H1 (cell line): ENCODE data around the gene DDX18. TPM values are rescaled to one million over a fixed set of nuclear protein-coding genes. Genes with fewer than 3 reads are reported as not detected.

Source experiments
- CTCF ChIA-PET: fragments of 300-600 bp; sonication (Branson Sonifier 250); formaldehyde crosslinking; loops from one replicate; lab custom pipeline; 2021; ENCODE audit not compliant: partially characterized antibody; lab: Charles Lee
- POLR2A ChIA-PET: fragments of 300-600 bp; sonication (Branson Sonifier 250); formaldehyde crosslinking; loops from one replicate; lab custom pipeline; 2021; ENCODE audit warnings: inconsistent platforms; ENCODE audit not compliant: partially characterized antibody; lab: Charles Lee
- DNase-seq, 2 experiments: peaks; one replicate each; pipeline versions ENCODE4 v3.0.0 to v3.0.0-alpha.2; 2010 to 2022; ENCODE audit warnings: low spot score in 2 of 2, low read depth in 1 of 2, mixed read lengths in 1 of 2
- FAIRE-seq: peaks from 2 replicates; lab custom pipeline; 2011; peaks lifted over from hg19 to GRCh38; lab: Jason Lieb, UNC
- H2AFZ ChIP-seq: 2 replicates; pipeline ENCODE4 v1.8.1; 2012; ENCODE audit warnings: low read length, inconsistent platforms
- H2AK5ac ChIP-seq: 2 replicates; pipeline ENCODE4 v1.6.1; 2013; ENCODE audit warnings: low read depth, low read length
- H2BK120ac ChIP-seq: replicated peaks from 2 replicates; pipeline ENCODE3; 2013; ENCODE audit warnings: low read depth, low read length, inconsistent platforms
- H2BK12ac ChIP-seq: 2 replicates; pipeline ENCODE4 v1.6.1; 2013; ENCODE audit warnings: low read depth, low read length
- H2BK15ac ChIP-seq: 2 replicates; pipeline ENCODE4 v1.6.1; 2013; ENCODE audit warnings: low read length
- H2BK20ac ChIP-seq: 2 replicates; pipeline ENCODE4 v1.6.1; 2013; ENCODE audit warnings: low read length
- H2BK5ac ChIP-seq: 2 replicates; pipeline ENCODE4 v1.6.1; 2013; ENCODE audit warnings: low read depth, low read length
- H3K14ac ChIP-seq: 2 replicates; pipeline ENCODE4 v1.6.1; 2013; ENCODE audit warnings: inconsistent platforms; ENCODE audit not compliant: insufficient read length
- H3K18ac ChIP-seq: 2 replicates; pipeline ENCODE4 v1.6.1; 2013; ENCODE audit warnings: low read length; ENCODE audit errors: extremely low read depth
- H3K23ac ChIP-seq: 2 replicates; pipeline ENCODE4 v1.6.1; 2013; ENCODE audit warnings: inconsistent platforms; ENCODE audit not compliant: insufficient read length
- H3K23me2 ChIP-seq: 2 replicates; pipeline ENCODE4 v1.6.1; 2013; ENCODE audit warnings: low read depth, low read length
- H3K27ac ChIP-seq: 2 replicates; pipeline ENCODE4 v1.6.1; 2011; ENCODE audit warnings: low read depth, low read length, inconsistent platforms
- H3K27me3 ChIP-seq, 4 experiments: replicated peaks in 1 of 4; 1 replicate in 1 of 4; 2 replicates in 3 of 4; pipeline versions ENCODE4 v1.6.1 to v1.8.1; 2011 to 2013; ENCODE audit warnings: low read length in 3 of 4, mild to moderate bottlenecking in 3 of 4, inconsistent platforms in 2 of 4, mixed read lengths in 2 of 4, moderate library complexity in 1 of 4; ENCODE audit not compliant: control insufficient read depth in 3 of 4, insufficient read depth in 3 of 4; ENCODE audit errors: extremely low read depth in 1 of 4
- H3K36me3 ChIP-seq, 4 experiments: 2 replicates each; pipeline versions ENCODE4 v1.6.1 to v1.8.1; 2011 to 2013; ENCODE audit warnings: mild to moderate bottlenecking in 4 of 4, low read length in 3 of 4, moderate library complexity in 2 of 4, control low read depth in 1 of 4, inconsistent platforms in 1 of 4; ENCODE audit not compliant: insufficient read depth in 4 of 4, control insufficient read depth in 2 of 4
- H3K4ac ChIP-seq: replicated peaks from 2 replicates; pipeline ENCODE3; 2013; ENCODE audit warnings: low read length, low read depth, mixed read lengths, inconsistent platforms; ENCODE audit not compliant: insufficient read length
- H3K4me1 ChIP-seq, 4 experiments: replicated peaks in 1 of 4; 1 replicate in 1 of 4; 2 replicates in 3 of 4; pipeline versions ENCODE4 v1.6.1 to v1.8.1; 2011 to 2013; ENCODE audit warnings: low read length in 3 of 4, inconsistent platforms in 2 of 4, mixed read lengths in 1 of 4; ENCODE audit not compliant: insufficient read depth in 4 of 4, control insufficient read depth in 3 of 4
- H3K4me2 ChIP-seq, 2 experiments: 2 replicates each; pipeline versions ENCODE4 v1.6.1 to v1.8.1; 2011 to 2013; ENCODE audit warnings: low read depth in 2 of 2, low read length in 2 of 2, control low read depth in 1 of 2, inconsistent platforms in 1 of 2, mild to moderate bottlenecking in 1 of 2; ENCODE audit not compliant: insufficient read depth in 1 of 2
- H3K4me3 ChIP-seq, 4 experiments: fragments of 200-600, 300-600 bp in 1 of 4; sonication (generic), shearing (Covaris generic), sonication (Bioruptor Twin) in 1 of 4; 2 replicates each; pipeline versions ENCODE4 v1.5.1 to v1.8.1; 2011 to 2016; ENCODE audit warnings: low read length in 4 of 4, low read depth in 3 of 4, control low read depth in 2 of 4, inconsistent platforms in 2 of 4, mild to moderate bottlenecking in 2 of 4, mixed read lengths in 1 of 4, moderate library complexity in 1 of 4; ENCODE audit not compliant: insufficient read depth in 2 of 4; ENCODE audit errors: extremely low read depth in 1 of 4
- H3K56ac ChIP-seq: replicated peaks from 2 replicates; pipeline ENCODE3; 2013; ENCODE audit warnings: low read depth, mild to moderate bottlenecking, mixed read lengths, low read length, inconsistent platforms; ENCODE audit not compliant: insufficient read length
- H3K79me1 ChIP-seq: 2 replicates; pipeline ENCODE4 v1.6.1; 2013; ENCODE audit warnings: low read depth, low read length, control low read depth
- H3K79me2 ChIP-seq, 2 experiments: 2 replicates each; pipeline versions ENCODE4 v1.6.1 to v1.8.1; 2012 to 2013; ENCODE audit warnings: low read length in 2 of 2, mild to moderate bottlenecking in 2 of 2, inconsistent platforms in 1 of 2; ENCODE audit not compliant: insufficient read depth in 2 of 2, control insufficient read depth in 1 of 2
- H3K9ac ChIP-seq, 4 experiments: replicated peaks in 1 of 4; 1 replicate in 1 of 4; 2 replicates in 3 of 4; pipeline versions ENCODE4 v1.6.1 to v1.8.1; 2011 to 2013; ENCODE audit warnings: low read depth in 3 of 4, low read length in 3 of 4, control low read depth in 2 of 4, mild to moderate bottlenecking in 2 of 4, moderate library complexity in 2 of 4, inconsistent platforms in 1 of 4; ENCODE audit errors: extremely low read depth in 1 of 4
- H3K9me3 ChIP-seq, 2 experiments: 2 replicates each; pipeline versions ENCODE4 v1.6.1 to v1.8.1; 2012 to 2013; ENCODE audit warnings: mild to moderate bottlenecking in 2 of 2, moderate library complexity in 2 of 2, control low read depth in 1 of 2, inconsistent platforms in 1 of 2, low read depth in 1 of 2, low read length in 1 of 2, mixed read lengths in 1 of 2; ENCODE audit not compliant: insufficient read depth in 2 of 2
- H4K20me1 ChIP-seq, 2 experiments: replicated peaks in 1 of 2; 2 replicates each; pipeline versions ENCODE3 to v1.8.1; 2011 to 2013; ENCODE audit warnings: inconsistent platforms in 2 of 2, low read length in 2 of 2, mild to moderate bottlenecking in 1 of 2; ENCODE audit not compliant: insufficient read depth in 2 of 2, control insufficient read depth in 1 of 2
- H4K5ac ChIP-seq: 2 replicates; pipeline ENCODE4 v1.6.1; 2013; ENCODE audit warnings: low read length, low read depth, mixed read lengths, inconsistent platforms; ENCODE audit not compliant: insufficient read length
- H4K8ac ChIP-seq: 2 replicates; pipeline ENCODE4 v1.8.0; 2013; ENCODE audit warnings: mild to moderate bottlenecking, moderate library complexity, low read length, inconsistent platforms; ENCODE audit not compliant: insufficient read depth; ENCODE audit errors: extremely low read depth
- H4K91ac ChIP-seq: replicated peaks from 2 replicates; pipeline ENCODE3; 2013; ENCODE audit warnings: low read length, mixed read lengths, inconsistent platforms; ENCODE audit not compliant: insufficient read length
- CBX5 ChIP-seq: fragments of 300-800, 300-1000 bp; sonication (generic); IDR thresholded peaks from 2 replicates; pipeline ENCODE4 v1.7.1; 2016; ENCODE audit warnings: antibody characterized with exemption, low read length, low read depth
- EGR1 ChIP-seq: IDR thresholded peaks from 2 replicates; pipeline ENCODE4 v1.6.1; 2011; ENCODE audit warnings: low read depth, low read length, borderline replicate concordance
- KDM4A ChIP-seq: IDR thresholded peaks from one replicate; pipeline ENCODE4 v1.7.1; 2012; ENCODE audit warnings: low read depth, mild to moderate bottlenecking, moderate library complexity, low read length, inconsistent platforms; ENCODE audit not compliant: severe bottlenecking
- RFX5 ChIP-seq: IDR thresholded peaks from 2 replicates; pipeline ENCODE4 v1.6.1; 2011; ENCODE audit warnings: low read depth, low read length, improper control_type of control experiment, borderline replicate concordance
- SIN3A ChIP-seq, 2 experiments: IDR thresholded peaks in 1 of 2; conservative IDR thresholded peaks in 1 of 2; 2 replicates each; pipeline ENCODE4 v1.6.1; 2011 to 2012; ENCODE audit warnings: low read length in 2 of 2, improper control_type of control experiment in 1 of 2, low read depth in 1 of 2, mild to moderate bottlenecking in 1 of 2
- TAF1 ChIP-seq: IDR thresholded peaks from 2 replicates; pipeline ENCODE4 v1.6.1; 2011; ENCODE audit warnings: mild to moderate bottlenecking, low read depth, low read length
- TBP ChIP-seq: IDR thresholded peaks from 2 replicates; pipeline ENCODE4 v1.6.1; 2011; ENCODE audit warnings: low read depth, low read length, improper control_type of control experiment
- TCF12 ChIP-seq: IDR thresholded peaks from 2 replicates; pipeline ENCODE4 v1.6.1; 2011; ENCODE audit warnings: low read depth, mild to moderate bottlenecking, low read length
- polyA plus RNA-seq, 7 experiments: library from polyadenylated mRNA; depleted of rRNA in 3 of 7; stranded (reverse) in 5 of 7; unstranded in 2 of 7; fragments of >200 nt in 5 of 7; fragments of 200-250 nt in 2 of 7; gene quantifications; 1 replicate in 5 of 7; 2 replicates in 1 of 7; 4 replicates in 1 of 7; pipeline versions ENCODE4 v1.2.1 to v1.2.3, GENCODE V29; 2011 to 2013; ENCODE audit warnings: missing spikeins in 2 of 7, mixed read lengths in 2 of 7
- total RNA-seq: library from RNA; stranded (reverse); fragmentation: NEBNext Ultra II Directional; extraction: Animal tissue kit (Norgen Biotek cat#: 25700); gene quantifications from 2 replicates; pipeline ENCODE4 v1.2.1, GENCODE V29; 2021

DDX18 gene
- total and polyA plus RNA-seq, 2 of the 8 experiments (the other 6 are each of a cell fraction or from before 2014, with no cell fraction given), result 31.3 to 119 TPM

- FAIRE-seq, result no peak
- no peak overlapping the region for H3K9ac ChIP-seq
- H3K14ac ChIP-seq, result no peak overlapping the region
- H2BK15ac ChIP-seq, result no peak overlapping the region
- no peak overlapping the region for H4K91ac ChIP-seq
- H3K36me3 ChIP-seq, result no peaks in the 10 kb centered on the region
- no peak overlapping the region for H4K8ac ChIP-seq
- H4K20me1 ChIP-seq, result no peaks in the 10 kb centered on the region
- no peaks in the 10 kb centered on the region for H3K79me1 ChIP-seq
- H3K4me2 ChIP-seq, result no peak overlapping the region
- H3K79me2 ChIP-seq, result no peaks in the 10 kb centered on the region
- no peak overlapping the region for H3K27ac ChIP-seq
- ChIA-PET POLR2A (no interaction called here), CTCF (interaction anchor here (1.0 kb wide), 1 partner anchor 305 kb away, joined by 4 read pairs; no protein-coding TSS in a partner anchor)
- H2AFZ ChIP-seq, result no peak overlapping the region
- DNase-seq, result no peak
- no peak overlapping the region for H2AK5ac ChIP-seq
- H4K5ac ChIP-seq, result no peak overlapping the region
- H3K4me3 ChIP-seq, result no peak overlapping the region
- peaks cover 0 to 5% of the 10 kb centered on the region in 2 experiments; a peak in 1 of 4 replicates for H3K9me3 ChIP-seq
- no peak overlapping the region for H3K18ac ChIP-seq
- no peaks in the 10 kb centered on the region for H3K23me2 ChIP-seq
- 0 out of 7 replicates have a peak, but pooled peaks cover 0 to 4% (median 0%) of the 10 kb centered on the region in 4 experiments for H3K4me1 ChIP-seq
- H2BK12ac ChIP-seq, result no peak overlapping the region
- no peak overlapping the region for H3K56ac ChIP-seq
- H2BK120ac ChIP-seq, result no peak overlapping the region
- no peak overlapping the region for H3K23ac ChIP-seq
- no peak overlapping the region for H3K4ac ChIP-seq
- H2BK20ac ChIP-seq, result no peak overlapping the region
- no peaks in the 10 kb centered on the region for H3K27me3 ChIP-seq
- no peak overlapping the region for H2BK5ac ChIP-seq
- TF ChIP-seq CBX5, result no peak
- no peak for TF ChIP-seq TCF12
- no peak for TF ChIP-seq TBP
- TF ChIP-seq RFX5, result no peak
- no peak for TF ChIP-seq KDM4A
- no peak for TF ChIP-seq TAF1
- no peak for TF ChIP-seq SIN3A (conservative IDR thresholded peaks at IDR 0.05 in 1 of 2, IDR thresholded peaks at IDR 0.05 in 1 of 2; ENCODE audit: low read depth in 1 of 2, low read length in 2 of 2)
- TF ChIP-seq EGR1, result no peak
Observed at GRCh38 chr2:117775703-117776219, 38.7 kb upstream of the DDX18 start.
